T-helper 9 cell (primary cell): ENCODE results near the gene ERCC6L.

Experiments used
- DNase-seq: peaks from one replicate; pipeline ENCODE4 v3.0.0-alpha.2; 2020

Gene ERCC6L

DNA sequence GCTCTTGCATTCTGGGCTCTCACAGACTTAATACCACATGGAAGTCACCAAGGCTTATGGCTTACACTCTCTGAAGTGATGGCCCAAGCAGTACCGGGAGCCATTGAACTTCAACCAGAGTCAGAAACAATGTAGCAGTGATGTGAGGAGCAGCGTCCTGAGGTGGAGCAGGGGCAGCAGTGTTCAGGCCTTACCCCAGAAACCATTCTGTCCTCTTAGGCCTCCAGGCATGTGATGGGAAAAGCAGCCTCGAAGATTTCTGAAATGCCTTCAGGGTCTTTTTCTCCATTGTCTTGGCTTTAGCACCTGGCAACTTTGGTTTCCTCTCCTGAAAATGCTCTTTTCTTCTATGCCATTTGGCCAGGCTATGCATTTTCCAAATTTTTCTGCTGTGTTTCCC is 80.1 kb downstream of the ERCC6L start:
- no peak for DNase-seq
